ENCODE data around the gene AMHR2.

The AMHR2 gene

DNA sequence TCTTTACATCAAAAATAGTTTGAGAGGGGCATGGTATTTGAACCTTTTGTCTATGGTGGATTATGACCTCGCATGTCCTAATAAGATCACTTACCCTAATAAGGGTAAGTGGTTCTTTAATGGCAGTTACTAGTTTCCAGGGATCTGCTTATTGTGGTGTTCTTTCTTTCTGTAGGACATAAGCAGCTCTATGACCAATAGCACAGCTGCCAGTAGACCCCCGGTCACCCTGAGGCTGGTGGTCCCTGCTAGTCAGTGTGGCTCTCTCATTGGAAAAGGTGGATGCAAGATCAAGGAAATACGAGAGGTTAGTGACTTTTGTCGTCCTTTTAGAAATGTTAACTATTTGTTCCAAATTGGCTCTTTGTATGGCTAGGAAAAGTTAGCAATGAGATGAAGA is 35.4 kb downstream of the AMHR2 start:
- H3K36me3 ChIP-seq (replicated peaks; ENCODE audit: insufficient read depth, low read length) = peaks cover 18% of the 10 kb centered on the region
- H3K4me2 ChIP-seq (ENCODE audit: low read depth, low read length) = peak overlapping the region; percentile 76
- TF ChIP-seq, protein P1, sequence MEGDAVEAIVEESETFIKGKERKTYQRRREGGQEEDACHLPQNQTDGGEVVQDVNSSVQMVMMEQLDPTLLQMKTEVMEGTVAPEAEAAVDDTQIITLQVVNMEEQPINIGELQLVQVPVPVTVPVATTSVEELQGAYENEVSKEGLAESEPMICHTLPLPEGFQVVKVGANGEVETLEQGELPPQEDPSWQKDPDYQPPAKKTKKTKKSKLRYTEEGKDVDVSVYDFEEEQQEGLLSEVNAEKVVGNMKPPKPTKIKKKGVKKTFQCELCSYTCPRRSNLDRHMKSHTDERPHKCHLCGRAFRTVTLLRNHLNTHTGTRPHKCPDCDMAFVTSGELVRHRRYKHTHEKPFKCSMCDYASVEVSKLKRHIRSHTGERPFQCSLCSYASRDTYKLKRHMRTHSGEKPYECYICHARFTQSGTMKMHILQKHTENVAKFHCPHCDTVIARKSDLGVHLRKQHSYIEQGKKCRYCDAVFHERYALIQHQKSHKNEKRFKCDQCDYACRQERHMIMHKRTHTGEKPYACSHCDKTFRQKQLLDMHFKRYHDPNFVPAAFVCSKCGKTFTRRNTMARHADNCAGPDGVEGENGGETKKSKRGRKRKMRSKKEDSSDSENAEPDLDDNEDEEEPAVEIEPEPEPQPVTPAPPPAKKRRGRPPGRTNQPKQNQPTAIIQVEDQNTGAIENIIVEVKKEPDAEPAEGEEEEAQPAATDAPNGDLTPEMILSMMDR (IDR thresholded peaks at IDR 0.05; ENCODE audit: low read length) = no peak
- no peak for TF ChIP-seq EZH2phosphoT487 (IDR thresholded peaks at IDR 0.05; ENCODE audit: low read length)
- no peak for TF ChIP-seq EZH2 (optimal IDR thresholded peaks at IDR 0.05; ENCODE audit: low read depth, low read length)
- H3K9ac ChIP-seq (ENCODE audit: low read length) = peak overlapping the region; percentile 65
- H3K9me3 ChIP-seq (replicated peaks; ENCODE audit: insufficient read depth, low read length) = no peaks in the 10 kb centered on the region
- no peaks in the 10 kb centered on the region for H3K27me3 ChIP-seq (replicated peaks; ENCODE audit: insufficient read depth, low read length)
- H3F3A ChIP-seq (ENCODE audit: insufficient read depth, low read length) = peaks cover 98% of the 10 kb centered on the region
- H3K27ac ChIP-seq (ENCODE audit: low read length) = peak overlapping the region; percentile 94
- peaks cover 100% of the 10 kb centered on the region for H3K79me2 ChIP-seq (ENCODE audit: low read length)
- no peaks in the 10 kb centered on the region; the same call in none of the 2 replicates for H4K20me1 ChIP-seq (ENCODE audit: insufficient read depth, low read length)
- no peak for DNase-seq
- H2AFZ ChIP-seq (ENCODE audit: low read length) = no peak overlapping the region
- peak overlapping the region; percentile 38 for H3K4me3 ChIP-seq (ENCODE audit: low read length)
- H3K4me1 ChIP-seq (ENCODE audit: low read length) = peaks cover 65% of the 10 kb centered on the region
- no peaks in the 10 kb centered on the region for H3K9me2 ChIP-seq (replicated peaks; ENCODE audit: insufficient read depth, low read length)

- H2AFZ ChIP-seq (ENCODE audit: low read length) = no peak overlapping the region
- H3K27me3 ChIP-seq (replicated peaks; ENCODE audit: insufficient read depth, low read length) = no peaks in the 10 kb centered on the region
- TF ChIP-seq, protein P1 (IDR thresholded peaks at IDR 0.05; ENCODE audit: low read length) = no peak
- TF ChIP-seq EZH2phosphoT487 (IDR thresholded peaks at IDR 0.05; ENCODE audit: low read length) = no peak
- TF ChIP-seq EZH2 (optimal IDR thresholded peaks at IDR 0.05; ENCODE audit: low read depth, low read length) = no peak
- peak overlapping the region; percentile 65 for H3K9ac ChIP-seq (ENCODE audit: low read length)
- H3K4me3 ChIP-seq (ENCODE audit: low read length) = peak overlapping the region; percentile 45
- peaks cover 10% of the 10 kb centered on the region for H3K36me3 ChIP-seq (replicated peaks; ENCODE audit: insufficient read depth, low read length)
- H3K79me2 ChIP-seq (ENCODE audit: low read length) = peaks cover 100% of the 10 kb centered on the region
- peak overlapping the region; percentile 76 for H3K4me2 ChIP-seq (ENCODE audit: low read depth, low read length)
- DNase-seq = peak; percentile 89
- no peaks in the 10 kb centered on the region for H3K9me3 ChIP-seq (replicated peaks; ENCODE audit: insufficient read depth, low read length)
- H3K27ac ChIP-seq (ENCODE audit: low read length) = peak overlapping the region; percentile 94
- H3F3A ChIP-seq (ENCODE audit: insufficient read depth, low read length) = peaks cover 98% of the 10 kb centered on the region
- H3K9me2 ChIP-seq (replicated peaks; ENCODE audit: insufficient read depth, low read length) = no peaks in the 10 kb centered on the region
- peaks cover 68% of the 10 kb centered on the region for H3K4me1 ChIP-seq (ENCODE audit: low read length)
- H4K20me1 ChIP-seq (ENCODE audit: insufficient read depth, low read length) = no peaks in the 10 kb centered on the region; the same call in 1 of the 2 replicates
These were observed 37.4 kb downstream of the AMHR2 start for GRCh38 chr12:53461059-53461458.

- no peaks in the 10 kb centered on the region; the same call in 1 of the 2 replicates for H4K20me1 ChIP-seq (ENCODE audit: insufficient read depth, low read length)
- peaks cover 71% of the 10 kb centered on the region for H3K4me1 ChIP-seq (ENCODE audit: low read length)
- peaks cover 10% of the 10 kb centered on the region for H3K36me3 ChIP-seq (replicated peaks; ENCODE audit: insufficient read depth, low read length)
- TF ChIP-seq, protein P1 (IDR thresholded peaks at IDR 0.05; ENCODE audit: low read length) = no peak
- TF ChIP-seq EZH2 (optimal IDR thresholded peaks at IDR 0.05; ENCODE audit: low read depth, low read length) (no peak), EZH2phosphoT487 (IDR thresholded peaks at IDR 0.05; ENCODE audit: low read length) (no peak)
- H3K27me3 ChIP-seq (replicated peaks; ENCODE audit: insufficient read depth, low read length) = no peaks in the 10 kb centered on the region
- H3K79me2 ChIP-seq (ENCODE audit: low read length) = peaks cover 100% of the 10 kb centered on the region
- H3K27ac ChIP-seq (ENCODE audit: low read length) = peak overlapping the region; percentile 94
- no peak overlapping the region for H2AFZ ChIP-seq (ENCODE audit: low read length)
- peaks cover 98% of the 10 kb centered on the region for H3F3A ChIP-seq (ENCODE audit: insufficient read depth, low read length)
- peak overlapping the region; percentile 65; the same call in 1 of the 2 replicates for H3K9ac ChIP-seq (ENCODE audit: low read length)
- peak overlapping the region; percentile 45 for H3K4me3 ChIP-seq (ENCODE audit: low read length)
- H3K9me2 ChIP-seq (replicated peaks; ENCODE audit: insufficient read depth, low read length) = no peaks in the 10 kb centered on the region
- H3K4me2 ChIP-seq (ENCODE audit: low read depth, low read length) = peak overlapping the region; percentile 76
- peak; percentile 69 for DNase-seq
- no peaks in the 10 kb centered on the region for H3K9me3 ChIP-seq (replicated peaks; ENCODE audit: insufficient read depth, low read length)
These were observed 37.9 kb downstream of the AMHR2 start for GRCh38 chr12:53461591-53461990.
